K562 (cell line): Measurements from ENCODE around the gene PCED1B. TPM values are rescaled to one million over a fixed set of nuclear protein-coding genes. Genes with fewer than 3 reads are reported as not detected.

Source experiments
- ATAC-seq: fragments of 200-7000 bp; cut with Tn5 transposase; 3 replicates; pipeline ENCODE4 v1.9.1; 2020; ENCODE audit warnings: moderate library complexity
- BruUV-seq: library from RNA; stranded (reverse); fragments of 400-500 nt; replicated peaks from 2 replicates; lab custom pipeline; 2021; lab: Mats Ljungman, UMichigan
- CTCF ChIA-PET: fragments of 300-600 bp; formaldehyde crosslinking; extraction: SDS; loops from one replicate; lab custom pipeline; 2021; ENCODE audit warnings: low intra/inter-chr PET ratio; lab: Yijun Ruan, JAX
- POLR2A ChIA-PET: fragments of 300-600, 350-650 bp; sonication (Branson Sonifier 250); formaldehyde crosslinking; extraction: SDS; loops from one replicate; lab custom pipeline; 2021; ENCODE audit warnings: antibody characterized with exemption, inconsistent platforms; lab: Yijun Ruan, JAX
- DNase-seq, 4 experiments: peaks; one replicate each; pipeline versions ENCODE4 v3.0.0 to v3.0.0-alpha.2; 2011 to 2018; ENCODE audit warnings: low spot score in 3 of 4, mixed read lengths in 3 of 4; ENCODE audit errors: extremely low read depth in 1 of 4
- FAIRE-seq: peaks from 2 replicates; lab custom pipeline; 2011; peaks lifted over from hg19 to GRCh38; lab: Jason Lieb, UNC
- H2AFZ ChIP-seq: 2 replicates; pipeline ENCODE4 v1.6.0; 2011; ENCODE audit warnings: low read depth, low read length, control low read depth, inconsistent platforms
- H3K27ac ChIP-seq: fragments of 200-600 bp; 3 replicates; pipeline ENCODE4 v1.8.0; 2011; ENCODE audit warnings: low read depth, mild to moderate bottlenecking, control low read depth, inconsistent platforms, low read length, moderate library complexity, mixed read lengths; ENCODE audit errors: extremely low read depth
- H3K27me3 ChIP-seq, 2 experiments: fragments of 300-600 bp in 1 of 2; 2 replicates in 1 of 2; 3 replicates in 1 of 2; pipeline versions ENCODE4 v1.6.0 to v1.8.0; 2011; ENCODE audit warnings: inconsistent platforms in 2 of 2, low read length in 2 of 2, mild to moderate bottlenecking in 1 of 2, mixed read lengths in 1 of 2, moderate library complexity in 1 of 2; ENCODE audit not compliant: control insufficient read depth in 2 of 2, insufficient read depth in 2 of 2
- H3K36me3 ChIP-seq: fragments of 300-600 bp; 3 replicates; pipeline ENCODE4 v1.8.0; 2011; ENCODE audit warnings: mild to moderate bottlenecking, low read length, inconsistent platforms; ENCODE audit not compliant: control insufficient read depth, insufficient read depth
- H3K4me1 ChIP-seq, 2 experiments: fragments of 200-600 bp in 1 of 2; replicated peaks in 1 of 2; 2 replicates in 1 of 2; 3 replicates in 1 of 2; pipeline versions ENCODE4 v1.5.1 to v1.8.0; 2011; ENCODE audit warnings: inconsistent platforms in 2 of 2, low read length in 2 of 2, mild to moderate bottlenecking in 1 of 2, mixed read lengths in 1 of 2, moderate library complexity in 1 of 2; ENCODE audit not compliant: control insufficient read depth in 2 of 2, insufficient read depth in 2 of 2
- H3K4me2 ChIP-seq: 2 replicates; pipeline ENCODE4 v1.6.1; 2011; ENCODE audit warnings: low read length, control low read depth, inconsistent platforms, mixed read lengths; ENCODE audit not compliant: insufficient read depth
- H3K4me3 ChIP-seq: fragments of 200-600 bp; sonication (generic), shearing (Covaris generic); 2 replicates; pipeline ENCODE4 v1.5.1; 2016; ENCODE audit warnings: control low read depth, inconsistent platforms
- H3K79me2 ChIP-seq: fragments of 200-600 bp; 3 replicates; pipeline ENCODE4 v1.8.0; 2011; ENCODE audit warnings: low read length, inconsistent platforms; ENCODE audit not compliant: control insufficient read depth, insufficient read depth
- H3K9ac ChIP-seq, 2 experiments: 2 replicates each; pipeline versions ENCODE4 v1.6.0 to v1.6.1; 2011; ENCODE audit warnings: low read depth in 2 of 2, low read length in 2 of 2, control low read depth in 1 of 2, inconsistent platforms in 1 of 2, mild to moderate bottlenecking in 1 of 2, mixed read lengths in 1 of 2; ENCODE audit not compliant: insufficient read depth in 1 of 2
- H3K9me1 ChIP-seq: one replicate; pipeline ENCODE4 v1.6.0; 2011; ENCODE audit warnings: inconsistent platforms, mild to moderate bottlenecking, low read length, moderate library complexity; ENCODE audit not compliant: control insufficient read depth, insufficient read depth
- H3K9me3 ChIP-seq: replicated peaks from 2 replicates; pipeline ENCODE4 v1.5.1; 2011; ENCODE audit warnings: low read depth, low read length, inconsistent platforms; ENCODE audit not compliant: control insufficient read depth, insufficient read depth
- H4K20me1 ChIP-seq: replicated peaks from 2 replicates; pipeline ENCODE4 v1.6.1; 2011; ENCODE audit warnings: low read length, inconsistent platforms, mixed read lengths; ENCODE audit not compliant: control insufficient read depth, insufficient read depth
- ADNP ChIP-seq: fragments of 200-800 bp; sonication (Bioruptor generic); IDR thresholded peaks from 2 replicates; pipeline ENCODE4 v1.6.1; 2016; ENCODE audit warnings: missing genetic modification characterization, missing compliant biosample characterization
- CREB3 ChIP-seq: fragments of 450-650 bp; conservative IDR thresholded peaks from 2 replicates; pipeline ENCODE4 v1.6.1; 2016; ENCODE audit warnings: missing genetic modification characterization, low read depth, mild to moderate bottlenecking, missing compliant biosample characterization, moderate library complexity
- EGR1 ChIP-seq: fragments of 450-650 bp; conservative IDR thresholded peaks from 2 replicates; pipeline ENCODE4 v1.6.1; 2017; ENCODE audit warnings: mild to moderate bottlenecking
- FOSL1 ChIP-seq: fragments of 200-800 bp; sonication (Bioruptor generic); conservative IDR thresholded peaks from 2 replicates; pipeline ENCODE4 v1.6.1; 2016; ENCODE audit warnings: missing genetic modification characterization, missing compliant biosample characterization
- FOXK1 ChIP-seq: sonication (generic); formaldehyde crosslinking; IDR thresholded peaks from 2 replicates; pipeline ENCODE4 v1.8.0; 2022; ENCODE audit warnings: missing genetic modification reagents, mild to moderate bottlenecking, borderline replicate concordance
- HDGF ChIP-seq: fragments of 450-650 bp; IDR thresholded peaks from 2 replicates; pipeline ENCODE4 v1.6.1; 2016
- HMBOX1 ChIP-seq: sonication (generic); IDR thresholded peaks from 2 replicates; pipeline ENCODE4 v1.6.1; 2016
- KAT2B ChIP-seq: IDR thresholded peaks from one replicate; pipeline ENCODE4 v1.6.1; 2012; ENCODE audit warnings: low read depth, mild to moderate bottlenecking, control low read depth, inconsistent platforms, low read length, moderate library complexity
- MCM7 ChIP-seq, 2 experiments: fragments of 450-650 bp; IDR thresholded peaks; 2 replicates each; pipeline ENCODE4 v1.6.1; 2016 to 2018
- RHOXF2B ChIP-seq: fragments of 250-450 bp; sonication (Bioruptor Pico); conservative IDR thresholded peaks from 2 replicates; pipeline ENCODE4 v1.5.1; 2021
- SAP30 ChIP-seq: fragments of 200-600 bp; sonication (generic); IDR thresholded peaks from 2 replicates; pipeline ENCODE4 v1.6.1; 2012; ENCODE audit warnings: borderline replicate concordance, low read depth, mild to moderate bottlenecking, moderate library complexity, low read length, control low read depth, inconsistent platforms; ENCODE audit not compliant: insufficient read depth, poor library complexity, severe bottlenecking
- ZNF253 ChIP-seq: fragments of 250-450 bp; sonication (Bioruptor Pico); conservative IDR thresholded peaks from 2 replicates; pipeline ENCODE4 v1.6.1; 2021; ENCODE audit warnings: mild to moderate bottlenecking
- ZNF384 ChIP-seq: IDR thresholded peaks from 2 replicates; pipeline ENCODE4 v1.6.1; 2012; ENCODE audit warnings: low read depth, low read length, improper control_type of control experiment
- ZNF589 ChIP-seq: fragments of 200-800 bp; sonication (Bioruptor generic); IDR thresholded peaks from 2 replicates; pipeline ENCODE4 v1.6.1; 2016; ENCODE audit warnings: low read depth, missing genetic modification characterization, missing compliant biosample characterization
- ZNF655 ChIP-seq: fragments of 250-450 bp; sonication (Bioruptor Pico); IDR thresholded peaks from 2 replicates; pipeline ENCODE4 v1.5.0; 2021
- WGBS: fragments of 100-300 bp; shearing (Covaris generic); methylation state at CpG from one replicate; pipeline ENCODE4 v1.1.6; 2016; ENCODE audit warnings: low coverage, mixed read lengths; ENCODE audit not compliant: insufficient coverage; ENCODE audit errors: missing lambda C conversion rate; 5-methylcytosine and 5-hydroxymethylcytosine counted together
- in situ Hi-C: fragments of 300-500 bp; cut with MboI; formaldehyde crosslinking; loops from 4 replicates; pipeline ENCODE4 v1.15.0; 2018; ENCODE audit warnings: inconsistent platforms, mixed read lengths
- intact Hi-C: fragments of 100-400 bp; cut with micrococcal nuclease; formaldehyde crosslinking; loops from 2 replicates; pipeline ENCODE4 v1.14.2; 2022
- polyA plus RNA-seq, 8 experiments: library from polyadenylated mRNA; depleted of rRNA in 4 of 8; stranded (reverse) in 5 of 8; unstranded in 3 of 8; fragments of >200 nt; fragmentation: Nextera tagmentation in 2 of 8; fragmentation: Illumina TruSeq in 1 of 8; extraction: Ambion mirVana in 2 of 8; extraction: Trizol in 1 of 8; gene quantifications; 2 replicates each; pipeline versions ENCODE4 v1.2.1 to v1.2.3, GENCODE V29; 2011 to 2014; ENCODE audit warnings: inconsistent platforms in 1 of 8, missing spikeins in 1 of 8
- total RNA-seq, 7 experiments: library from RNA; depleted of rRNA in 6 of 7; stranded (reverse); fragments of >200 nt in 6 of 7; fragmentation: Illumina TruSeq in 2 of 7; extraction: Trizol in 2 of 7; gene quantifications; 2 replicates each; pipeline versions ENCODE4 v1.2.1 to v1.2.3, GENCODE V29; 2011 to 2021; ENCODE audit warnings: low replicate concordance in 1 of 7

Gene PCED1B
- total and polyA plus RNA-seq, 9 of the 15 experiments (the other 6 are each of a cell fraction or from before 2014, with no cell fraction given) = 1.2 to 9.3 (median 2.5) TPM

GRCh38 chr12:47206450-47207339 is 127.3 kb downstream of the PCED1B start:
- H3K27me3 ChIP-seq = no peaks in the 10 kb centered on the region
- no peak overlapping the region for H3K4me3 ChIP-seq
- in situ Hi-C loops (no loop called here), intact Hi-C loops (no loop called here)
- H3K9ac ChIP-seq = peak overlapping the region; percentile 23 to 50; a peak in 2 of 4 replicates
- ChIA-PET CTCF (no interaction called here), POLR2A (interaction anchor here (1.0 to 1.5 kb wide), 4 partner anchors 9 to 20 kb away, joined by 3 to 5 read pairs (median 4); no protein-coding TSS in a partner anchor)
- WGBS = 41% methylated on average over 5 of the region's 5 CpGs
- FAIRE-seq (peak; percentile 11), ATAC-seq (peak; percentile 37), DNase-seq (no peak)
- H3K79me2 ChIP-seq = no peaks in the 10 kb centered on the region
- H3K27ac ChIP-seq = peak overlapping the region; percentile 64
- H3K9me1 ChIP-seq = peaks cover 3% of the 10 kb centered on the region
- peak overlapping the region; percentile 44 for H3K4me2 ChIP-seq
- peak overlapping the region; percentile 78 for H2AFZ ChIP-seq
- H3K4me1 ChIP-seq = peaks cover 8 to 46% of the 10 kb centered on the region in 2 experiments
- no peaks in the 10 kb centered on the region for H3K36me3 ChIP-seq
- no peaks in the 10 kb centered on the region; the same call in 1 of the 2 replicates for H3K9me3 ChIP-seq
- H4K20me1 ChIP-seq = no peaks in the 10 kb centered on the region
- BruUV-seq = no TSS peak
- TF ChIP-seq SAP30 (no peak), MCM7 (IDR thresholded peaks at IDR 0.05) (no peak), FOXK1 (CRISPR knock-in tag) (no peak), HDGF (no peak), FOSL1 (tag) (0 out of 2 replicates have a peak, but pooled peaks have one; percentile 5), ZNF655 (CRISPR knock-in tag) (no peak), RHOXF2B (CRISPR knock-in tag) (no peak), HMBOX1 (peak; percentile 66; the same call in 1 of the 2 replicates), ZNF589 (CRISPR knock-in tag) (peak; percentile 59; the same call in 1 of the 2 replicates), ZNF384 (peak; percentile 53; the same call in 1 of the 2 replicates), ADNP (tag) (peak; percentile 53; the same call in 1 of the 2 replicates), KAT2B (no peak), CREB3 (tag) (peak; percentile 3; the same call in 1 of the 2 replicates), EGR1 (peak; percentile 54), ZNF253 (no peak)
